Uterus (tissue), 4 donors: ENCODE results near the gene MAGEA11. TPM values are rescaled to one million over a fixed set of nuclear protein-coding genes. Genes with fewer than 3 reads are reported as not detected.
"Not testable (repeated sequence)": the region's sequence is repeated elsewhere in the genome, so short reads cannot be mapped to it uniquely, and the experiment has no call there.

ENCODE experiments used
- DNase-seq, 2 donors: peaks; one replicate each; pipeline ENCODE4 v3.0.0-alpha.2; 2019 to 2020
- H3K27ac ChIP-seq, 2 donors: fragments of 200-600 bp; sonication (generic); 1 replicate in 1 of 2; 2 replicates in 1 of 2; pipeline ENCODE4 v1.5.1; 2016 to 2018
- H3K27me3 ChIP-seq, 2 donors: fragments of 200-600 bp; sonication (generic); one replicate each; pipeline ENCODE4 v1.5.1; 2018 to 2019; ENCODE audit warnings: control low read depth in 1 of 2
- H3K36me3 ChIP-seq, 2 donors: fragments of 200-600 bp; sonication (generic); one replicate each; pipeline ENCODE4 v1.5.1; 2019; ENCODE audit warnings: control low read depth in 1 of 2
- H3K4me1 ChIP-seq, 2 donors: fragments of 200-600 bp; sonication (generic); one replicate each; pipeline ENCODE4 v1.5.1; 2018 to 2019; ENCODE audit warnings: control low read depth in 1 of 2
- H3K4me3 ChIP-seq, 2 donors: fragments of 200-600 bp; sonication (generic); 1 replicate in 1 of 2; 2 replicates in 1 of 2; pipeline ENCODE4 v1.5.1; 2018 to 2019; ENCODE audit warnings: mild to moderate bottlenecking in 1 of 2
- H3K9me3 ChIP-seq, 2 donors: fragments of 200-600 bp; sonication (generic); one replicate each; pipeline ENCODE4 v1.5.1; 2019; ENCODE audit warnings: control low read depth in 1 of 2
- CTCF ChIP-seq, 4 experiments: fragments of 200-600 bp in 2 of 4; fragments of 450-650 bp in 2 of 4; sonication (generic) in 2 of 4; IDR thresholded peaks; one replicate each; pipeline ENCODE4 v1.5.1; 2016 to 2019; ENCODE audit warnings: antibody characterized with exemption in 4 of 4, mild to moderate bottlenecking in 2 of 4, moderate library complexity in 1 of 4
- POLR2A ChIP-seq, 2 donors: fragments of 450-650 bp; IDR thresholded peaks; one replicate each; pipeline ENCODE4 v1.6.1; 2016; ENCODE audit warnings: antibody characterized with exemption in 2 of 2, mild to moderate bottlenecking in 1 of 2, moderate library complexity in 1 of 2
- intact Hi-C: fragments of 100-400 bp; cut with DNase I; formaldehyde crosslinking; loops from one replicate; pipeline ENCODE4 v1.15.1; 2023; ENCODE audit warnings: low total_unique reads
- total RNA-seq, 4 donors: library from RNA; depleted of rRNA in 3 of 4; stranded (reverse); fragments of >200 nt in 3 of 4; gene quantifications; one replicate each; pipeline versions ENCODE4 v1.1.0 to v1.2.4, GENCODE V29; 2014 to 2023
- donor health status: DM: yes; HTN: yes; CAD: no.

MAGEA11 gene
- total RNA-seq, 4 donors from 2014 or later = not detected

GRCh38 chrX:149682956-149683947 lies 28.6 kb upstream of the MAGEA11 start:
- Histone ChIP-seq H3K36me3 (no peaks in the 10 kb centered on the region), H3K4me1 (no peaks in the 10 kb centered on the region), H3K27ac (no peak overlapping the region), H3K4me3 (no peak overlapping the region), H3K9me3 (no peaks in the 10 kb centered on the region), H3K27me3 (no peaks in the 10 kb centered on the region)
- TF ChIP-seq CTCF (IDR thresholded peaks at IDR 0.05) (no peak), POLR2A (IDR thresholded peaks at IDR 0.05) (no peak)
- intact Hi-C loops = no loop called here
- no peak for DNase-seq

GRCh38 chrX:149683966-149684730 lies 27.7 kb upstream of the MAGEA11 start:
- no peak overlapping the region for H3K4me3 ChIP-seq
- no peaks in the 10 kb centered on the region for H3K27me3 ChIP-seq
- DNase-seq = no peak
- H3K9me3 ChIP-seq = no peaks in the 10 kb centered on the region
- no peak overlapping the region for H3K27ac ChIP-seq
- no peaks in the 10 kb centered on the region for H3K4me1 ChIP-seq
- no peaks in the 10 kb centered on the region for H3K36me3 ChIP-seq
- intact Hi-C loops = no loop called here
- TF ChIP-seq POLR2A (IDR thresholded peaks at IDR 0.05) = no peak
- no peak for TF ChIP-seq CTCF (IDR thresholded peaks at IDR 0.05)

GRCh38 chrX:149687991-149688390 lies 23.9 kb upstream of the MAGEA11 start:
- Histone ChIP-seq H3K4me3 (no peak overlapping the region), H3K9me3 (no peaks in the 10 kb centered on the region), H3K4me1 (no peaks in the 10 kb centered on the region), H3K27ac (no peak overlapping the region), H3K36me3 (no peaks in the 10 kb centered on the region), H3K27me3 (no peaks in the 10 kb centered on the region)
- TF ChIP-seq POLR2A (IDR thresholded peaks at IDR 0.05) (no peak), CTCF (IDR thresholded peaks at IDR 0.05) (no peak)
- no peak for DNase-seq
- intact Hi-C loops = no loop called here

GRCh38 chrX:149688552-149688951 lies 23.3 kb upstream of the MAGEA11 start:
- Histone ChIP-seq H3K27me3 (no peaks in the 10 kb centered on the region), H3K36me3 (no peaks in the 10 kb centered on the region), H3K27ac (no peak overlapping the region), H3K9me3 (no peaks in the 10 kb centered on the region), H3K4me3 (no peak overlapping the region), H3K4me1 (no peaks in the 10 kb centered on the region)
- no peak for TF ChIP-seq CTCF (IDR thresholded peaks at IDR 0.05)
- no peak for TF ChIP-seq POLR2A (IDR thresholded peaks at IDR 0.05)
- intact Hi-C loops = no loop called here
- no peak for DNase-seq

GRCh38 chrX:149691794-149692193 lies 20.1 kb upstream of the MAGEA11 start:
- Histone ChIP-seq H3K27ac (no peak overlapping the region), H3K27me3 (no peaks in the 10 kb centered on the region), H3K4me3 (no peak overlapping the region), H3K9me3 (no peaks in the 10 kb centered on the region), H3K36me3 (no peaks in the 10 kb centered on the region), H3K4me1 (no peaks in the 10 kb centered on the region)
- no peak for DNase-seq
- TF ChIP-seq CTCF (IDR thresholded peaks at IDR 0.05) (no peak), POLR2A (IDR thresholded peaks at IDR 0.05) (no peak)
- intact Hi-C loops = no loop called here

GRCh38 chrX:149692686-149693272 lies 19.1 kb upstream of the MAGEA11 start:
- DNase-seq, H3K27ac ChIP-seq, H3K4me1 ChIP-seq, H3K27me3 ChIP-seq, H3K9me3 ChIP-seq, H3K4me3 ChIP-seq, intact Hi-C loops, H3K36me3 ChIP-seq: not testable (repeated sequence)
